ENCODE data around the gene MAGED4B.

DNA sequence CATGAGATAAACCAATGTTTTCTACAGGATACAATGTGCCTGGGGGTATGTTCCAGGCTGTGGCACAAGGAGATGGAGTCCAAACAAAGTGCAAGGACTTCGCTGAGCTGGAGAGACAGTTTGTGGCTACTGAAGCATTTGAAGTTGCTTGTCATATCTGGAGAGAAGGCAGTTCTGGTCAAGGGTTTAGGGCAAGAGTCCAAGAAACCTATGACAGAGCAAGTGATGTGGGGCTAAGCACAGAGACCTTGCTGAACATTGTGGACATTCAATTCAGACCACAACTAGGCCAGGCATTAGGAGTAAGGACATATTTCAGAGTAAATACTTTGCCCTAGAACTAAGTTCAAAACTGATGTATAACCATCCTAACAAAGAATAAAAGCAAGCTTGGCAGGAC lies 34.8 kb downstream of the MAGED4B start:
- no peak for TF ChIP-seq CTCF (IDR thresholded peaks at IDR 0.05)
- no peak for TF ChIP-seq EP300 (IDR thresholded peaks at IDR 0.05; ENCODE audit: borderline replicate concordance in 1 of 2, low read depth in 1 of 2, low read length in 1 of 2)
- TF ChIP-seq POLR2AphosphoS5 (IDR thresholded peaks at IDR 0.05; ENCODE audit: low read depth, low read length), result no peak
- no peak for TF ChIP-seq TAF1 (IDR thresholded peaks at IDR 0.05; ENCODE audit: borderline replicate concordance, low read depth, low read length)
- no peak for TF ChIP-seq TEAD4 (IDR thresholded peaks at IDR 0.05; ENCODE audit: borderline replicate concordance, insufficient read depth)
- TF ChIP-seq RAD21 (IDR thresholded peaks at IDR 0.05; ENCODE audit: low read length), result no peak

Measured in SK-N-SH (cell line).